Mucosa of rectum (tissue), 2 donors: ENCODE measurements around the gene IKBKG.
A peak's percentile ranks its signal among the peaks of the same experiment; 100 is the strongest.
"Not testable (repeated sequence)": the region's sequence is repeated elsewhere in the genome, so short reads cannot be mapped to it uniquely, and the experiment has no call there.

Experiments used
- H3K27ac ChIP-seq, 2 donors: one replicate each; pipeline ENCODE4 v1.7.0; 2013; ENCODE audit warnings: inconsistent platforms in 2 of 2, low read depth in 2 of 2, low read length in 2 of 2
- H3K27me3 ChIP-seq, 2 donors: one replicate each; pipeline ENCODE4 v1.7.0; 2013; ENCODE audit warnings: low read length in 2 of 2; ENCODE audit not compliant: control insufficient read depth in 2 of 2, insufficient read depth in 2 of 2
- H3K36me3 ChIP-seq, 2 donors: one replicate each; pipeline ENCODE4 v1.7.0; 2013; ENCODE audit warnings: low read length in 2 of 2; ENCODE audit not compliant: control insufficient read depth in 2 of 2, insufficient read depth in 2 of 2
- H3K4me1 ChIP-seq, 2 donors: one replicate each; pipeline ENCODE4 v1.7.0; 2013; ENCODE audit warnings: low read length in 2 of 2, mild to moderate bottlenecking in 1 of 2; ENCODE audit not compliant: control insufficient read depth in 2 of 2, insufficient read depth in 2 of 2
- H3K4me3 ChIP-seq, 2 donors: one replicate each; pipeline ENCODE4 v1.7.0; 2013; ENCODE audit warnings: low read length in 2 of 2
- H3K9ac ChIP-seq, 2 donors: one replicate each; pipeline ENCODE4 v1.7.0; 2013; ENCODE audit warnings: low read length in 2 of 2, low read depth in 1 of 2, mild to moderate bottlenecking in 1 of 2
- H3K9me3 ChIP-seq, 2 donors: one replicate each; pipeline ENCODE4 v1.7.0; 2013; ENCODE audit warnings: low read length in 2 of 2; ENCODE audit not compliant: control insufficient read depth in 2 of 2
- donor health status: healthy.
- donor health status: Normal muscosa, but diverticular disease.

Gene IKBKG

DNA sequence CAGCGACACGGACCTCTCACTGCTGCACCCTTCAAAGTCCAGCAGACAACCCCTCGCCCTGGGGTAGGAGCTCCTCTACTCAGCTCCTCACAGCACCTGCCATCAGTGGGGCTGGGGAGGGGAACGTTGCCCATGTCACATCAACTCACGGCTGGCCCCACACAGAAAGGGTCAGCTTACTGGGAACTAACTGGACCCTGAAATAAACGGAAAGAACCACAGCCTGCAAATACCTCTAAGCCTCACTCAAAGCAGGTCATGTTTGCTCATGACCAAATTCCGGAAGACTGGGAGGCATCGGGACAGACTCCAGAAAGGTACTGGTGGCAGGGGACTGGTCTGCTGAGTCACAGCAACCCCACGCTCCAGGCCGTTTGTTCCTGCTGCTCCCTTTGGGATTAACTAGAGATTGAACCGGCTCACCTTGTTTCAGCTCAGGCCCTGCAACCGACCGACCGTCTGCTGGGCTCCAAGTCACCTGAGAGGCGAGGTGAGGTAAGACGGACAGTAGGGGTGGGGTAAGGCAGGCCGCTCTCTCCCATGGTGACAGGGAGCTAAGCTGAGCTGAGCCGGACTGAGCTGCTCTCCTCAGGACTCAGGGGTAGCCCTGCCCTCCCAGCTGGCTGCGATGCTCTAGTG, 6.4 kb upstream of the IKBKG start:
- peak overlapping the region in 1 of 2 donors; percentile 42 for H3K27ac ChIP-seq
- H3K36me3 ChIP-seq: peaks cover 0 to 3% of the 10 kb centered on the region in 2 donors
- H3K9me3 ChIP-seq: no peaks in the 10 kb centered on the region
- H3K4me3 ChIP-seq: no peak overlapping the region
- peaks cover 3 to 5% of the 10 kb centered on the region in 2 donors for H3K4me1 ChIP-seq
- no peak overlapping the region for H3K9ac ChIP-seq
- H3K27me3 ChIP-seq: peaks cover 0 to 2% of the 10 kb centered on the region in 2 donors

- peaks cover 6 to 7% of the 10 kb centered on the region in 2 donors for H3K4me1 ChIP-seq
- no peak overlapping the region for H3K4me3 ChIP-seq
- peaks cover 0 to 3% of the 10 kb centered on the region in 2 donors for H3K36me3 ChIP-seq
- H3K27ac ChIP-seq: peak overlapping the region in 1 of 2 donors; percentile 42
- H3K9ac ChIP-seq: no peak overlapping the region
- peaks cover 0 to 2% of the 10 kb centered on the region in 2 donors for H3K27me3 ChIP-seq
- no peaks in the 10 kb centered on the region for H3K9me3 ChIP-seq
Observed at GRCh38 chrX:154541589-154541895, 5.9 kb upstream of the IKBKG start.

DNA sequence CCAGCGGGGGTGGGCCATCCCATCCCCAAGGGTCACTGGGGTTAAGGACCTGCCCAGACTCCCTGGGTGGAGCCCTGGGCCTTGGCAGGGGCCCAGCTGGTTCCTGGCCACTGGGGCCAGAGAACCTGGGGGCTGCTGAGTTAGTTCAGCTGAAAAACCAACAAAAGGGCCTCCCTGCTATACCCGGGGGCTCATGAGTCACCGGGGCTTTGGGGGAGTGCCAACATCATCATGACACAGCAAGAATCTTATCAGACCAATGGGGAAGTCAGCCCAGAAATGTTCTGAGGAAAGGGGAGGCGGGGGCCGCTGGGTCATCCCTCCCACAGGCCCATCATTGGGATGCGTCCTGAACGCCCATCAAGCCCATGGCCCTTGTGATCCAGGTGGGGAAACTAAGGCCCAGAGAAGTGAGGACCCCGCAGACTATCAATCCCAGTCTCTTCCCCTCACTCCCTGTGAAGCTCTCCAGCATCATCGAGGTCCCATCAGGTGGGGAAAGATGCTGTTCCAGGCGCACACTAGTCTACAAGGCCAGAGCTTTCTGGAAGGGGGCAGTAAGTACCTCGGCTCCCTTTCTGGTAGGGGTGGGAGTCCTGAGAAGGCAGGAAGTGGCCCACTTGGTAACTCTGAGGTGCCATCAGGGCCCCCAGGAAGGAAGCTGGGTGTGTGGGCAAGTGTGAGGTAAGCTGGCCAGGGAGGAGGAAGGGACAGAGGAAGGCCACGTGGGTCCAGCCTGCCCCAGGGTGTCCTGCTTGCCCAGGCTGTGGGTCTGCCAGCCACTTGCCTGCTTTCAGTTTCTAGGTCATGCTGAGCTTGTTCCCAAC, 5.3 kb upstream of the IKBKG start:
- H3K9me3 ChIP-seq: no peaks in the 10 kb centered on the region
- peaks cover 0 to 2% of the 10 kb centered on the region in 2 donors for H3K27me3 ChIP-seq
- H3K9ac ChIP-seq: no peak overlapping the region
- H3K36me3 ChIP-seq: peaks cover 0 to 3% of the 10 kb centered on the region in 2 donors
- H3K27ac ChIP-seq: peak overlapping the region; percentile 42 to 58
- H3K4me1 ChIP-seq: peaks cover 6 to 7% of the 10 kb centered on the region in 2 donors
- H3K4me3 ChIP-seq: no peak overlapping the region

- Histone ChIP-seq H3K27me3 (peaks cover 0 to 2% of the 10 kb centered on the region in 2 donors), H3K27ac (peak overlapping the region; percentile 32 to 58), H3K9me3 (no peaks in the 10 kb centered on the region), H3K4me1 (peaks cover 7% of the 10 kb centered on the region in 2 donors), H3K36me3 (peaks cover 0 to 3% of the 10 kb centered on the region in 2 donors), H3K4me3 (no peak overlapping the region), H3K9ac (no peak overlapping the region)
Observed at GRCh38 chrX:154542723-154543424, 4.5 kb upstream of the IKBKG start.

DNA sequence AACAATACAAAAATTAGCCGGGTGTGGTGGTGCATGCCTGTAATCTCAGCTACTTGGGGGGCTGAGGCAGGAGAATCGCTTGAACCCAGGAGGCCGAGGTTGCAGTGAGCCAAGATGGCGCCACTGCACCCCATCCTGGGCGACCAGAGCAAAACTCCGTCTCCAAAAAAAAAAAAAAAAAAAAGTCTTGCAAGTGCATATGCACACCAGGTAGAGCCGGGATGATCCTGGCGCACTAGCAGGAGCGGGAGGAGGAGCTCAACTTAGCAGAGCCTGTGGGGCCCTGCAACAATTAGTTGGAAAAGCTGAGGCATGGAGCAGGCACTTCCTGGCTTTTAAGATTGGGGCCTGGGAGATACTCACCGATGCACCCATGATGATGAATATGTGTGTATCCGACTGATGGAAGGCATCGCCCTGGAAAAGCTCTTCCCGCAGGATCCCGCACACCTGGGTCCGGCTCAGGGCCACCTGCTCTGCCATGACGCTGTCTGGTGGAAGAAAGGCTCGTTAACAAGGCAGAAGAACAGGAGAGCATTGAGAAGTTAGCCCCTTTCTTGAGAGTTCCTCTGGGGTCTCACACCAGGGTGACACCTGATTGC, 1.6 kb upstream of the IKBKG start:
- H3K36me3 ChIP-seq: peaks cover 0 to 3% of the 10 kb centered on the region in 2 donors
- H3K4me1 ChIP-seq: peaks cover 9 to 12% of the 10 kb centered on the region in 2 donors
- H3K4me3 ChIP-seq: peak overlapping the region; percentile 45 to 79
- no peaks in the 10 kb centered on the region for H3K9me3 ChIP-seq
- no peak overlapping the region for H3K27ac ChIP-seq
- H3K27me3 ChIP-seq: peaks cover 0 to 2% of the 10 kb centered on the region in 2 donors
- peak overlapping the region in 1 of 2 donors; percentile 46 for H3K9ac ChIP-seq

GRCh38 chrX:154546354-154547244, 821 bp upstream of the IKBKG start, which contains the start of gene G6PD:
TSS of gene G6PD (minus strand) at chrX:154546846. CDS start at chrX:154546155, 691 bp downstream.
- peak within 1 kb of the TSS; percentile 75 to 81 for H3K9ac ChIP-seq
- H3K27ac ChIP-seq: peak within 1 kb of the TSS; percentile 87 to 88

DNA sequence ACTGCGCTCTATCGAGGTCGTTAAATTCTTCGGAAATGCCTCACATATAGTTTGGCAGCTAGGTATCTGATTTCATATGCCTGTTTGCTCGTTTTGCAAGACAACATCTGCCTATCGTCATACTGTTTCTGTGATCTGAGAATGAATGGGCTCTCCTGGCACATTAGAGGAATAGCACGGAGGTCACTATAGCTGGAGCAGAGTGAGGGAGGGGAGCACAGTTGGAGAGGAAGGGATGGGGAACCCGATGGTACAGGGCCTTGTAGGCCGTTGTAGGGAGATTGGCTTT, 552 bp downstream of the IKBKG start:
- Histone ChIP-seq H3K9ac (peak overlapping the region; percentile 75 to 81), H3K27me3 (peaks cover 0 to 2% of the 10 kb centered on the region in 2 donors), H3K4me1 (peaks cover 6 to 12% of the 10 kb centered on the region in 2 donors), H3K27ac (peak overlapping the region; percentile 87 to 88), H3K9me3 (no peaks in the 10 kb centered on the region), H3K4me3 (peak overlapping the region; percentile 68 to 86), H3K36me3 (peaks cover 0 to 5% of the 10 kb centered on the region in 2 donors)

More at GRCh38 chrX:154546354-154547244, 821 bp upstream of the IKBKG start, which contains the start of gene G6PD:
- Histone ChIP-seq H3K4me1 (peaks cover 9 to 12% of the 10 kb centered on the region in 2 donors), H3K27me3 (peaks cover 1 to 2% of the 10 kb centered on the region in 2 donors), H3K9me3 (no peaks in the 10 kb centered on the region), H3K4me3 (peak within 1 kb of the TSS; percentile 68 to 86), H3K36me3 (peaks cover 0 to 3% of the 10 kb centered on the region in 2 donors)

DNA sequence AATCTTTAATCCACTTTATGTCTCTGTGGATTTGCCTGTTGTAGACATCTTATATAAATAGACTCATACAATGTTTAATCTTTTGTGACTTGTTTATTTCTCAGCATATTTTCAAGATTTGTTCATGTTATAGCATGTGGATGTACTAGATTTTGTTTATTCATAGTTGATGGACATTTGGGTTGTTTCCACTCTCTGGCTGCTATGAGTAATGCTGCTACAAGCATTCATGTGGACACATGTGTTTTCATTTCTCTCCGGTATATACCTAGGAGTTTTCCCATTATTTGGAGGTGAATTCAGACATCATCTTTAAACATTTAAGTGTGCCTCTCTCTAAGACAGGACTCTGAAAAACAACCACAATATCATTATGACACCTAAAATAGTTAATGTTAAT, 2.3 kb downstream of the IKBKG start:
- Histone ChIP-seq H3K4me1 (peaks cover 6 to 12% of the 10 kb centered on the region in 2 donors), H3K36me3 (peaks cover 6 to 8% of the 10 kb centered on the region in 2 donors), H3K27me3 (peaks cover 0 to 2% of the 10 kb centered on the region in 2 donors), H3K4me3 (no peak overlapping the region), H3K27ac (no peak overlapping the region), H3K9ac (no peak overlapping the region), H3K9me3 (no peaks in the 10 kb centered on the region)

DNA sequence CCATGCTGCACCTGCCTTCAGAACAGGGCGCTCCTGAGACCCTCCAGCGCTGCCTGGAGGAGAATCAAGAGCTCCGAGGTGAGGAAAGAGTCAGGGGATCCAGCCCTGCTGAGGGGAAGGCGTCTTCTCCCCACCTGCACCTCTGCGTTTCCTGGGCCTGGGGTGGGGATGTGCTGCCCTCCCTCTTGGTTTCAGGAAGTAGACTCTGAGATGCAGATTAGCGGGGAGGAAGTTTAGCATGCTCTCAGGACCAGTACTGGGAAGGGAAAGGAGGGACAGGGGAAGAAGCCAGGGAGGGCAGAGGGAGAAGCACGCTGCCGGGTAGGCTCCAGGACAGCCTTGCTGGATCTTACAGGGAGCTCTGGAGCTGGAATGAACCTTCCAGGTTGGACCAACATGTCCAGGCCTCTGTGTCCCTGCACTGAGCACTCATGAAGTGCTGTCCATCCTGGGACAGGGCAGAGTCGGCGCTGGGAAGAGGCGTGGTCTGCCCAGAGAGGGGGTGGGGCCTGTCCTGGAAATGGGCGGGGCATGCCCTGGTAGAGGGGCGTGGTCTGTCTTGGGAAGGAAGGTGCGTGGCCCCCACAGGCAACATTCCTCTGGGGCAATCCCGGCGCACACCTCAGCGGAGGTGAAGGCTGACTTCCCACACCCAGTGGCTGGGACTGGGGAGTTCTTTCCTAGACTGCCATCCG, 4.8 kb downstream of the IKBKG start:
- not testable (repeated sequence) for H3K4me1 ChIP-seq, H3K9me3 ChIP-seq, H3K9ac ChIP-seq, H3K27ac ChIP-seq, H3K36me3 ChIP-seq, H3K4me3 ChIP-seq, H3K27me3 ChIP-seq
